WTC11 (cell line): ENCODE results near the gene PCBP3. TPM values are rescaled to one million over a fixed set of nuclear protein-coding genes. Genes with fewer than 3 reads are reported as not detected.

Experiments
- ATAC-seq: fragments of 200-7000 bp; cut with Tn5 transposase; 2 replicates; pipeline ENCODE4 v1.10.0; 2021; ENCODE audit warnings: mild to moderate bottlenecking, moderate library complexity
- CTCF ChIA-PET: fragments of 300-600 bp; sonication (Branson Sonifier 250); formaldehyde crosslinking; loops from one replicate; lab custom pipeline; 2021; ENCODE audit warnings: antibody characterized with exemption; lab: Charles Lee
- POLR2A ChIA-PET: fragments of 350-600 bp; sonication (Branson Sonifier 250); formaldehyde crosslinking; loops from one replicate; lab custom pipeline; 2021; ENCODE audit warnings: antibody characterized with exemption; lab: Charles Lee
- DNase-seq: peaks from one replicate; pipeline ENCODE4 v3.0.0; 2021; ENCODE audit warnings: low spot score
- H3K27ac Mint-ChIP-seq: 2 replicates; pipeline ENCODE4 v1.8.0; 2021; ENCODE audit warnings: mixed read lengths
- H3K27me3 Mint-ChIP-seq: 2 replicates; pipeline ENCODE4 v1.8.0; 2021; ENCODE audit warnings: low read depth, mild to moderate bottlenecking, moderate library complexity, mixed read lengths
- H3K36me3 Mint-ChIP-seq: 2 replicates; pipeline ENCODE4 v1.8.0; 2021; ENCODE audit warnings: mixed read lengths
- H3K4me1 Mint-ChIP-seq: 2 replicates; pipeline ENCODE4 v1.8.0; 2022; ENCODE audit warnings: mixed read lengths
- H3K4me3 Mint-ChIP-seq: 2 replicates; pipeline ENCODE4 v1.8.0; 2021; ENCODE audit warnings: mild to moderate bottlenecking, moderate library complexity, mixed read lengths
- H3K9me3 Mint-ChIP-seq: 2 replicates; pipeline ENCODE4 v1.8.0; 2021; ENCODE audit warnings: mixed read lengths
- ELF4 ChIP-seq: sonication (generic); formaldehyde crosslinking; IDR thresholded peaks from 2 replicates; pipeline ENCODE4 v1.8.1; 2022; ENCODE audit warnings: low read depth, mild to moderate bottlenecking, moderate library complexity, missing genetic modification reagents
- ESRRA ChIP-seq: sonication (generic); formaldehyde crosslinking; IDR thresholded peaks from 2 replicates; pipeline ENCODE4 v1.8.1; 2022; ENCODE audit warnings: mild to moderate bottlenecking, missing genetic modification reagents, borderline replicate concordance
- GTF2I ChIP-seq: fragments of 250-450 bp; sonication (Bioruptor Pico); conservative IDR thresholded peaks from 2 replicates; pipeline ENCODE4 v1.4.0; 2021; ENCODE audit warnings: mild to moderate bottlenecking
- NFYB ChIP-seq: sonication (generic); formaldehyde crosslinking; conservative IDR thresholded peaks from 2 replicates; pipeline ENCODE4 v1.8.0; 2022; ENCODE audit warnings: low read depth, missing genetic modification reagents
- NR3C1 ChIP-seq: sonication (generic); formaldehyde crosslinking; conservative IDR thresholded peaks from 2 replicates; pipeline ENCODE4 v1.8.1; 2023; ENCODE audit warnings: low read depth, mild to moderate bottlenecking, missing genetic modification reagents
- OVOL2 ChIP-seq: fragments of 250-450 bp; sonication (Bioruptor Pico); IDR thresholded peaks from 2 replicates; pipeline ENCODE4 v1.9.0; 2021; ENCODE audit warnings: mild to moderate bottlenecking, borderline replicate concordance
- SMAD3 ChIP-seq: sonication (generic); formaldehyde crosslinking; IDR thresholded peaks from 2 replicates; pipeline ENCODE4 v1.8.0; 2022; ENCODE audit warnings: missing genetic modification reagents, mild to moderate bottlenecking, borderline replicate concordance
- SP1 ChIP-seq: sonication (generic); formaldehyde crosslinking; conservative IDR thresholded peaks from 2 replicates; pipeline ENCODE4 v1.8.1; 2022; ENCODE audit warnings: missing genetic modification reagents
- TEAD1 ChIP-seq: sonication (generic); formaldehyde crosslinking; IDR thresholded peaks from 2 replicates; pipeline ENCODE4 v1.8.0; 2022; ENCODE audit warnings: mild to moderate bottlenecking, missing genetic modification reagents
- TP53 ChIP-seq: sonication (generic); formaldehyde crosslinking; IDR thresholded peaks from 2 replicates; pipeline ENCODE4 v1.8.1; 2023; ENCODE audit warnings: mild to moderate bottlenecking, missing genetic modification reagents
- ZBTB21 ChIP-seq: sonication (generic); formaldehyde crosslinking; IDR thresholded peaks from 2 replicates; pipeline ENCODE4 v1.8.1; 2023; ENCODE audit warnings: mild to moderate bottlenecking, missing genetic modification reagents, borderline replicate concordance
- ZNF121 ChIP-seq: sonication (generic); formaldehyde crosslinking; IDR thresholded peaks from 2 replicates; pipeline ENCODE4 v1.8.0; 2023; ENCODE audit warnings: missing genetic modification reagents
- ZNF232 ChIP-seq: sonication (generic); formaldehyde crosslinking; IDR thresholded peaks from 2 replicates; pipeline ENCODE4 v1.8.0; 2022; ENCODE audit warnings: mild to moderate bottlenecking, missing genetic modification reagents
- ZNF396 ChIP-seq: fragments of 250-450 bp; sonication (Bioruptor Pico); IDR thresholded peaks from 2 replicates; pipeline ENCODE4 v1.8.0; 2021; ENCODE audit warnings: mild to moderate bottlenecking, moderate library complexity, borderline replicate concordance
- total RNA-seq: library from RNA; stranded (reverse); gene quantifications from 3 replicates; pipeline ENCODE4 v1.2.3, GENCODE V29; 2021
- TF ChIP-seq, protein P1 (sequence below): sonication (generic); formaldehyde crosslinking; IDR thresholded peaks from 2 replicates; pipeline ENCODE4 v1.8.1; 2022; ENCODE audit warnings: low read depth, mild to moderate bottlenecking, moderate library complexity, missing genetic modification reagents, borderline replicate concordance
- TF ChIP-seq, protein P2 (sequence below): sonication (generic); formaldehyde crosslinking; IDR thresholded peaks from 2 replicates; pipeline ENCODE4 v1.8.1; 2023; ENCODE audit warnings: mild to moderate bottlenecking, moderate library complexity, missing genetic modification reagents
- TF ChIP-seq, protein P3 (sequence below): fragments of 250-450 bp; sonication (Bioruptor Pico); conservative IDR thresholded peaks from 2 replicates; pipeline ENCODE4 v1.9.0; 2021; ENCODE audit warnings: mild to moderate bottlenecking
- TF ChIP-seq, protein P4 (sequence below): fragments of 250-450 bp; sonication (Bioruptor Pico); IDR thresholded peaks from 2 replicates; pipeline ENCODE4 v1.9.0; 2021; ENCODE audit warnings: mild to moderate bottlenecking
- TF ChIP-seq, protein P5 (sequence below): sonication (generic); formaldehyde crosslinking; IDR thresholded peaks from 2 replicates; pipeline ENCODE4 v1.8.0; 2022; ENCODE audit warnings: mild to moderate bottlenecking, missing genetic modification reagents
- TF ChIP-seq, protein P6 (sequence below): sonication (generic); formaldehyde crosslinking; IDR thresholded peaks from 2 replicates; pipeline ENCODE4 v1.8.1; 2022; ENCODE audit warnings: low read depth, missing genetic modification reagents, borderline replicate concordance

The PCBP3 gene
- total RNA-seq, 1 experiment from 2014 or later = 8.5 TPM

DNA sequence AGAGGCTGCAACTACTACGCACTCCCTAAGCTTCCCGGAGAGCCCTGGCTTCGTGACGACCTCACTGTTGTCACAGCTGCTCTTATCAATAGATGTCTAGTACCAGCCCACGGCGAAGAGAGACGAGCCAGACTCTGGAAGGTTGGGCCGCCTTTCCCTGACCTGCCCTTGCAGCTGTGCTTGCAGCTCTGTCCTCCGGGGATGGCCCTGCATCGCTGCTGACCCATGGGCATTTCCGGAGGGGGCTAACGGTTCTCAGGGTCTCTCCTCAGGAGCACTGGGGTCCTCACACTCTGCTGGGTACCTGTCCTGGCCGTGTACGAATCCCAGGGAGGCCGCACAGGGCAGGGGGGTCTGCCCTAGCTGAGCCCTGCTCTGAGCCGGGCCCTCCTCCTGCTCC, 244.3 kb downstream of the PCBP3 start:
- H3K4me3 Mint-ChIP-seq = no peak overlapping the region
- DNase-seq (no peak), ATAC-seq (no peak)
- H3K36me3 Mint-ChIP-seq = no peaks in the 10 kb centered on the region
- H3K27ac Mint-ChIP-seq = no peak overlapping the region
- ChIA-PET CTCF (interaction anchor here (0.7 to 2.9 kb wide), 5 partner anchors 7 to 345 kb away, joined by 3 to 12 read pairs (median 4); no protein-coding TSS in a partner anchor), POLR2A (no interaction called here)
- TF ChIP-seq ZNF121 (no peak), GTF2I (CRISPR knock-in tag) (no peak), ZNF232 (CRISPR knock-in tag) (no peak), TP53 (CRISPR knock-in tag) (no peak), SMAD3 (CRISPR knock-in tag) (no peak), NR3C1 (CRISPR knock-in tag) (no peak), ESRRA (CRISPR knock-in tag) (no peak), ZBTB21 (CRISPR knock-in tag) (no peak), TEAD1 (CRISPR knock-in tag) (no peak)
- TF ChIP-seq, protein P1, sequence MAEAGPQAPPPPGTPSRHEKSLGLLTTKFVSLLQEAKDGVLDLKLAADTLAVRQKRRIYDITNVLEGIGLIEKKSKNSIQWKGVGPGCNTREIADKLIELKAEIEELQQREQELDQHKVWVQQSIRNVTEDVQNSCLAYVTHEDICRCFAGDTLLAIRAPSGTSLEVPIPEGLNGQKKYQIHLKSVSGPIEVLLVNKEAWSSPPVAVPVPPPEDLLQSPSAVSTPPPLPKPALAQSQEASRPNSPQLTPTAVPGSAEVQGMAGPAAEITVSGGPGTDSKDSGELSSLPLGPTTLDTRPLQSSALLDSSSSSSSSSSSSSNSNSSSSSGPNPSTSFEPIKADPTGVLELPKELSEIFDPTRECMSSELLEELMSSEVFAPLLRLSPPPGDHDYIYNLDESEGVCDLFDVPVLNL (CRISPR knock-in tag) = no peak
- TF ChIP-seq, protein P2, sequence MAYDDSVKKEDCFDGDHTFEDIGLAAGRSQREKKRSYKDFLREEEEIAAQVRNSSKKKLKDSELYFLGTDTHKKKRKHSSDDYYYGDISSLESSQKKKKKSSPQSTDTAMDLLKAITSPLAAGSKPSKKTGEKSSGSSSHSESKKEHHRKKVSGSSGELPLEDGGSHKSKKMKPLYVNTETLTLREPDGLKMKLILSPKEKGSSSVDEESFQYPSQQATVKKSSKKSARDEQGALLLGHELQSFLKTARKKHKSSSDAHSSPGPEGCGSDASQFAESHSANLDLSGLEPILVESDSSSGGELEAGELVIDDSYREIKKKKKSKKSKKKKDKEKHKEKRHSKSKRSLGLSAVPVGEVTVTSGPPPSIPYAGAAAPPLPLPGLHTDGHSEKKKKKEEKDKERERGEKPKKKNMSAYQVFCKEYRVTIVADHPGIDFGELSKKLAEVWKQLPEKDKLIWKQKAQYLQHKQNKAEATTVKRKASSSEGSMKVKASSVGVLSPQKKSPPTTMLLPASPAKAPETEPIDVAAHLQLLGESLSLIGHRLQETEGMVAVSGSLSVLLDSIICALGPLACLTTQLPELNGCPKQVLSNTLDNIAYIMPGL (CRISPR knock-in tag) = no peak
- TF ChIP-seq, protein P3, sequence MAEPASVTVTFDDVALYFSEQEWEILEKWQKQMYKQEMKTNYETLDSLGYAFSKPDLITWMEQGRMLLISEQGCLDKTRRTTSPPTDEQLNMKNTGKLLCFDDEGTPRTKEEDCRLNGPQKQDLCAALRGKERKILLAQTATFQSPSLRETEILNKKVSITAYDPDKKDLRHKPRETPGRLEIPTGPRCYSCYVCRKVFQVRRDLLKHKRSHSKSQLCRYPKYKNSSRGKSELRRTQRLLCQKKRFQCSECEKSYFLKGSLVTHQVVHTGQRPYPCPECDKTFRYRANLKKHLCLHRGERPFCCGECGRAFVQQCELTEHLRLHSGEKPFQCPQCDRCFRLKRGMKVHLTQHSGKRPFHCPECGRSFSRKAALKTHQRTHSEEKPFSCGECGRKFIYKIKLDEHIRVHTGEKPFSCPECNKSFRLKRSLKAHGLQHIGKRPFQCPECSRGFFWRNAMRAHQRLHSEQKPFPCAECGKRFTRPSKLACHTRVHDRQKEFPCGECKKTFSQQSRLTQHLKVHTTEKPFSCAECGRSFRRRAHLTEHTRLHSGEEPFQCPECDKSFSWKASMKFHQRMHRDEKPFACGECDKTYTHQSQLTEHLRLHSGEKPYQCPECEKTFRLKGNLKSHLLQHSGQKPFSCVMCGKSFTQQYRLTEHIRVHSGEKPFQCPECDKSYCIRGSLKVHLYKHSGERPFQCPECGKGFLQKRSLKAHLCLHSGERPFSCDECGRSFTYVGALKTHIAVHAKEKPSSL (CRISPR knock-in tag) = no peak
- TF ChIP-seq, protein P4, sequence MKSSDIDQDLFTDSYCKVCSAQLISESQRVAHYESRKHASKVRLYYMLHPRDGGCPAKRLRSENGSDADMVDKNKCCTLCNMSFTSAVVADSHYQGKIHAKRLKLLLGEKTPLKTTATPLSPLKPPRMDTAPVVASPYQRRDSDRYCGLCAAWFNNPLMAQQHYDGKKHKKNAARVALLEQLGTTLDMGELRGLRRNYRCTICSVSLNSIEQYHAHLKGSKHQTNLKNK (CRISPR knock-in tag) = no peak
- TF ChIP-seq, protein P5, sequence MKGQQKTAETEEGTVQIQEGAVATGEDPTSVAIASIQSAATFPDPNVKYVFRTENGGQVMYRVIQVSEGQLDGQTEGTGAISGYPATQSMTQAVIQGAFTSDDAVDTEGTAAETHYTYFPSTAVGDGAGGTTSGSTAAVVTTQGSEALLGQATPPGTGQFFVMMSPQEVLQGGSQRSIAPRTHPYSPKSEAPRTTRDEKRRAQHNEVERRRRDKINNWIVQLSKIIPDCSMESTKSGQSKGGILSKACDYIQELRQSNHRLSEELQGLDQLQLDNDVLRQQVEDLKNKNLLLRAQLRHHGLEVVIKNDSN (CRISPR knock-in tag) = no peak
- TF ChIP-seq, all 79 proteins: peak for 0
- Mint-ChIP-seq H3K4me1 (no peaks in the 10 kb centered on the region), H3K27me3 (no peaks in the 10 kb centered on the region; the same call in none of the 2 replicates), H3K9me3 (no peaks in the 10 kb centered on the region)

DNA sequence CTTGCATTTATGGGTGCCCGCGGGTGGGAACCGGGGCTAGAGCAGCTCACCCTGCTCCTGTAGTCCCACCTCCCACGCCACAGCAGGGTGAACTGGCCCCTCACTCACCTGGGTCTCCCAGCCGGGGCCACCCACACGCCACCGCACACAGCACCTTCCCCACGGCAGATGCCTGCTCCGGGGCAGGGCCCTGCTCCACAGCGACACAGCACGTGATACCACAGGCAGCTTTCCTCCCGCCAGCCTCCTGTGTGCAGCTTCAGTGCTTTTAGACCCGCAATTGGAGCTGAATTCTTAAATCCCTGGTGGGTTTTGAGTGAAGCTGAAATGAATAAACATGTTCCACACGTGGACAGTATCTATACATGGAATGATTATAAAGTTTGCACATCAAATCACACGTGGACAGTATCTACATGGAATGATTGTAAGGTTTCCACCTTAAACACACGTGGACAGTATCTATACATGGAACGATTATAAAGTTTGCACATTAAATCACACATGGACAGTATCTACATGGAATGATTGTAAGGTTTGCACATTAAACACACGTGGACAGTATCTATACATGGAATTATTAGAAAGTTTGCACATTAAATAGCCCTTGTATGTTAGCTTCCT, 245.0 kb downstream of the PCBP3 start:
- ChIA-PET POLR2A (no interaction called here), CTCF (interaction anchor here (1.1 to 2.9 kb wide), 5 partner anchors 8 to 68 kb away, joined by 3 to 12 read pairs (median 4); no protein-coding TSS in a partner anchor)
- Mint-ChIP-seq H3K27ac (no peak overlapping the region), H3K4me1 (no peaks in the 10 kb centered on the region), H3K4me3 (no peak overlapping the region), H3K27me3 (no peaks in the 10 kb centered on the region; the same call in none of the 2 replicates), H3K36me3 (no peaks in the 10 kb centered on the region), H3K9me3 (no peaks in the 10 kb centered on the region)
- ATAC-seq (no peak), DNase-seq (no peak)
- TF ChIP-seq ELF4 (CRISPR knock-in tag) (no peak), SP1 (CRISPR knock-in tag) (no peak), OVOL2 (CRISPR knock-in tag) (no peak), NFYB (CRISPR knock-in tag) (no peak), ZNF396 (CRISPR knock-in tag) (no peak), GTF2I (CRISPR knock-in tag) (no peak)
- TF ChIP-seq, protein P1 (CRISPR knock-in tag) = no peak
- TF ChIP-seq, protein P5 (CRISPR knock-in tag) = no peak
- TF ChIP-seq, protein P6, sequence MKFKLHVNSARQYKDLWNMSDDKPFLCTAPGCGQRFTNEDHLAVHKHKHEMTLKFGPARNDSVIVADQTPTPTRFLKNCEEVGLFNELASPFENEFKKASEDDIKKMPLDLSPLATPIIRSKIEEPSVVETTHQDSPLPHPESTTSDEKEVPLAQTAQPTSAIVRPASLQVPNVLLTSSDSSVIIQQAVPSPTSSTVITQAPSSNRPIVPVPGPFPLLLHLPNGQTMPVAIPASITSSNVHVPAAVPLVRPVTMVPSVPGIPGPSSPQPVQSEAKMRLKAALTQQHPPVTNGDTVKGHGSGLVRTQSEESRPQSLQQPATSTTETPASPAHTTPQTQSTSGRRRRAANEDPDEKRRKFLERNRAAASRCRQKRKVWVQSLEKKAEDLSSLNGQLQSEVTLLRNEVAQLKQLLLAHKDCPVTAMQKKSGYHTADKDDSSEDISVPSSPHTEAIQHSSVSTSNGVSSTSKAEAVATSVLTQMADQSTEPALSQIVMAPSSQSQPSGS (CRISPR knock-in tag) = no peak
